ENCODE measurements around the gene ZMYM5. TPM values are rescaled to one million over a fixed set of nuclear protein-coding genes. Genes with fewer than 3 reads are reported as not detected.
"Not testable (repeated sequence)": the region's sequence is repeated elsewhere in the genome, so short reads cannot be mapped to it uniquely, and the experiment has no call there.

The ZMYM5 gene
- total and polyA plus RNA-seq, 2 donors from 2014 or later = 4.8 to 15.2 TPM

DNA sequence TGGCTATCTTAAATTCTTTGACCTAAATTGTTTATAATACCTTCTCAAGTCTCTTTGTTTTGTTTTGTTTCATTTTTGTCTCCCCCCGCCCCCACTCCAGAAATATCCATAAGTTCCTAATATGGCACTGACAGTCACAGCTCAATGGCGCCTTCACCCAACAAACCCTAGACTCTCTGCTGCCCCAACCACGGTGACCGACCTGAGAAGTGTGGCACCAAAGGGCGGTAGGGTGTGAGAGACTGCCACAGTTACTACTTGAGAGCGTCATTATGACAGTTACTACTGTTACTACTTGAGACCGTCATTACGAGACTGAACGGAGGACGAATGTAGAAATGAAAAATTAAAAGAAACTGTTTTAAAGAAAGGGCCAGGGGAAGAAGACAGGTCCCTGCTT, 46.3 kb downstream of the ZMYM5 start:
- peaks cover 2 to 6% (median 3%) of the 10 kb centered on the region in 3 donors for H3K36me3 ChIP-seq (ENCODE audit: control insufficient read depth in 2 of 3, insufficient read depth in 3 of 3, low read length in 3 of 3)
- no peaks in the 10 kb centered on the region for H3K4me1 ChIP-seq (ENCODE audit: control insufficient read depth in 2 of 3, insufficient read depth in 2 of 3, low read depth in 1 of 3, low read length in 3 of 3)
- no peak overlapping the region for H3K27ac ChIP-seq (ENCODE audit: low read depth in 2 of 2, low read length in 2 of 2)
- no peak overlapping the region for H3K4me3 ChIP-seq (ENCODE audit: low read length in 3 of 3)
- intact Hi-C loops (cut with DNase I) = no loop called here
- H3K9me3 ChIP-seq (ENCODE audit: control insufficient read depth in 2 of 3, insufficient read depth in 1 of 3, low read length in 3 of 3) = no peaks in the 10 kb centered on the region
- FAIRE-seq (no peak), DNase-seq (no peak)
- no peak overlapping the region for H3K9ac ChIP-seq (ENCODE audit: low read length in 3 of 3)
- TF ChIP-seq, protein P1, sequence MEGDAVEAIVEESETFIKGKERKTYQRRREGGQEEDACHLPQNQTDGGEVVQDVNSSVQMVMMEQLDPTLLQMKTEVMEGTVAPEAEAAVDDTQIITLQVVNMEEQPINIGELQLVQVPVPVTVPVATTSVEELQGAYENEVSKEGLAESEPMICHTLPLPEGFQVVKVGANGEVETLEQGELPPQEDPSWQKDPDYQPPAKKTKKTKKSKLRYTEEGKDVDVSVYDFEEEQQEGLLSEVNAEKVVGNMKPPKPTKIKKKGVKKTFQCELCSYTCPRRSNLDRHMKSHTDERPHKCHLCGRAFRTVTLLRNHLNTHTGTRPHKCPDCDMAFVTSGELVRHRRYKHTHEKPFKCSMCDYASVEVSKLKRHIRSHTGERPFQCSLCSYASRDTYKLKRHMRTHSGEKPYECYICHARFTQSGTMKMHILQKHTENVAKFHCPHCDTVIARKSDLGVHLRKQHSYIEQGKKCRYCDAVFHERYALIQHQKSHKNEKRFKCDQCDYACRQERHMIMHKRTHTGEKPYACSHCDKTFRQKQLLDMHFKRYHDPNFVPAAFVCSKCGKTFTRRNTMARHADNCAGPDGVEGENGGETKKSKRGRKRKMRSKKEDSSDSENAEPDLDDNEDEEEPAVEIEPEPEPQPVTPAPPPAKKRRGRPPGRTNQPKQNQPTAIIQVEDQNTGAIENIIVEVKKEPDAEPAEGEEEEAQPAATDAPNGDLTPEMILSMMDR (IDR thresholded peaks at IDR 0.05; ENCODE audit: borderline replicate concordance, extremely low read depth, insufficient read depth) = no peak
- H3K27me3 ChIP-seq (ENCODE audit: control insufficient read depth, insufficient read depth, low read length) = no peaks in the 10 kb centered on the region

- H3K27me3 ChIP-seq (ENCODE audit: control insufficient read depth, insufficient read depth, low read length); H3K9ac ChIP-seq (ENCODE audit: low read length in 3 of 3); DNase-seq; H3K36me3 ChIP-seq (ENCODE audit: control insufficient read depth in 2 of 3, insufficient read depth in 3 of 3, low read length in 3 of 3); H3K4me3 ChIP-seq (ENCODE audit: low read length in 3 of 3); H3K9me3 ChIP-seq (ENCODE audit: control insufficient read depth in 2 of 3, insufficient read depth in 1 of 3, low read length in 3 of 3); H3K27ac ChIP-seq (ENCODE audit: low read depth in 2 of 2, low read length in 2 of 2); H3K4me1 ChIP-seq (ENCODE audit: control insufficient read depth in 2 of 3, insufficient read depth in 2 of 3, low read depth in 1 of 3, low read length in 3 of 3); FAIRE-seq; intact Hi-C loops (cut with DNase I): not testable (repeated sequence)
Measured at GRCh38 chr13:19815842-19816241, 47.6 kb downstream of the ZMYM5 start.

DNA sequence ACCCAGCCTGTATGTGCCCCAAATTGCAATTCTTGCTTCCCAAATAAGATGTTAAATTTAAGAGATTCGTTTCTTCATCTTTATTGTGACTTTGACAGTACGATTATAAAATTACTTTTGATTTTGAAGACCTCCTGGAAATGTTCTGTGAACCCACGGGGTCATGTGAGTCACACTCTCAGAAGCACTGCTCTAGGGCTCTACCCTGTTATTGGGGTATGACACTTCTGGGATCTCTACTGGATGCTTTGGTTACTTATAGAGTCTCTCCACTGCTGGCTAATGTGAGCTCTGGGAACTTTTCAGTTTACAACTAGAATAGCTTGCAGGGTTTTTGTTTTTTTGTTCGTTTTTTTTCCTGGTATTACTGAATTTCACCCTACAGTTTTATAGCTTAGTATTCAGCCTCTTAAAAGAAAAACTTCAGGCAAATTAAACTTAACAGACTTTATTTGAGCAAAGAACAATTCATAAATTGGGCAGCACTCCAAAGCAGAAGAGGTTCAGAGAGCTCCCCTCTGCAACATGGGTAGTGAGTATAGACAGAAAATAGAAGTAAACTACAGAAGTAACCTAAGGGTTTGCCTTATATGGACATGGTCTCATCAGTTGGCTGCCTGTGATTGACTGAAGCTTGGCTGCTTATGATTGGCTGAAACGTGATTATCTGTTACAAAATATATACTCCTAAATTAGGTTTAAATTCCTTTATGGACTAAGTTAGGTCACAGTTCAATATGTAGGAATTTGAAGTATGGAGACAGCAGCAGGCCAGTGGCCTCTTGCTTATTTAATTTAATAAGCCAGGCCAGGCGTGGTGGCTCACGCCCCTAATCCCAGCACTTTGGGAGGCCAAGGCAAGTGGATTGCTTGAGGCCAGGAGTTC, 52.2 kb downstream of the ZMYM5 start:
- intact Hi-C loops (cut with DNase I) = no loop called here
- H3K9ac ChIP-seq (ENCODE audit: low read length in 3 of 3) = no peak overlapping the region
- DNase-seq = no peak
- no peak for FAIRE-seq
- H3K4me3 ChIP-seq (ENCODE audit: low read length in 3 of 3) = no peak overlapping the region
- no peak overlapping the region for H3K27ac ChIP-seq (ENCODE audit: low read depth in 2 of 2, low read length in 2 of 2)
- H3K36me3 ChIP-seq (ENCODE audit: control insufficient read depth in 2 of 3, insufficient read depth in 3 of 3, low read length in 3 of 3) = no peaks in the 10 kb centered on the region
- TF ChIP-seq, protein P1 (IDR thresholded peaks at IDR 0.05; ENCODE audit: borderline replicate concordance, extremely low read depth, insufficient read depth) = no peak
- H3K9me3 ChIP-seq (ENCODE audit: control insufficient read depth in 2 of 3, insufficient read depth in 1 of 3, low read length in 3 of 3) = no peaks in the 10 kb centered on the region
- no peaks in the 10 kb centered on the region for H3K4me1 ChIP-seq (ENCODE audit: control insufficient read depth in 2 of 3, insufficient read depth in 2 of 3, low read depth in 1 of 3, low read length in 3 of 3)
- no peaks in the 10 kb centered on the region for H3K27me3 ChIP-seq (ENCODE audit: control insufficient read depth, insufficient read depth, low read length)

DNA sequence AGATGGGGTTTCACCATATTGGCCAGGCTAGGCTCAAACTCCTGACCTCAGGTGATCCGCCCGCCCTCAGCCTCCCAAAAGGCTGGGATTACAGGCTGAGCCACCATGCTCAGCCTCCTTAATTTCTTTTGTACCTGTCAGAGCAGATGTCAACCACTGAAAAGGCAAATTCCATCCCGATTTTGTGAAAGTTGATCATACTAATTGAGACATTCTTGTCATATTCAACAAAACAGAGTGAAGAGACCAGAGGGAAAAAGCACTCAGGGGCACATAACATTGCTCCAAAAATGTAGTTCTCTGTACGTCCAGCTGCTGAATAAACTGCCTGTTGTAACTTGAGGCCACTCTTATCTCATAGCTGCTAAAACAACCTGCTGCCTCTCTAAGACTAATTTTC, 53.3 kb downstream of the ZMYM5 start:
- Histone ChIP-seq H3K4me3 (ENCODE audit: low read length in 3 of 3) (no peak overlapping the region), H3K4me1 (ENCODE audit: control insufficient read depth in 2 of 3, insufficient read depth in 2 of 3, low read depth in 1 of 3, low read length in 3 of 3) (no peaks in the 10 kb centered on the region), H3K9ac (ENCODE audit: low read length in 3 of 3) (no peak overlapping the region), H3K27ac (ENCODE audit: low read depth in 2 of 2, low read length in 2 of 2) (no peak overlapping the region), H3K9me3 (ENCODE audit: control insufficient read depth in 2 of 3, insufficient read depth in 1 of 3, low read length in 3 of 3) (no peaks in the 10 kb centered on the region), H3K36me3 (ENCODE audit: control insufficient read depth in 2 of 3, insufficient read depth in 3 of 3, low read length in 3 of 3) (no peaks in the 10 kb centered on the region), H3K27me3 (ENCODE audit: control insufficient read depth, insufficient read depth, low read length) (no peaks in the 10 kb centered on the region)
- TF ChIP-seq, protein P1 (IDR thresholded peaks at IDR 0.05; ENCODE audit: borderline replicate concordance, extremely low read depth, insufficient read depth) = no peak
- intact Hi-C loops (cut with DNase I) = no loop called here
- DNase-seq (no peak), FAIRE-seq (no peak)

Measured in kidney (tissue), 14 donors.